H1 (cell line): ENCODE measurements around the gene C1orf174. TPM values are rescaled to one million over a fixed set of nuclear protein-coding genes. Genes with fewer than 3 reads are reported as not detected.

Experiments
- CTCF ChIA-PET: fragments of 300-600 bp; sonication (Branson Sonifier 250); formaldehyde crosslinking; loops from one replicate; lab custom pipeline; 2021; ENCODE audit not compliant: partially characterized antibody; lab: Charles Lee
- POLR2A ChIA-PET: fragments of 300-600 bp; sonication (Branson Sonifier 250); formaldehyde crosslinking; loops from one replicate; lab custom pipeline; 2021; ENCODE audit warnings: inconsistent platforms; ENCODE audit not compliant: partially characterized antibody; lab: Charles Lee
- DNase-seq, 2 experiments: peaks; one replicate each; pipeline versions ENCODE4 v3.0.0 to v3.0.0-alpha.2; 2010 to 2022; ENCODE audit warnings: low spot score in 2 of 2, low read depth in 1 of 2, mixed read lengths in 1 of 2
- FAIRE-seq: peaks from 2 replicates; lab custom pipeline; 2011; peaks lifted over from hg19 to GRCh38; lab: Jason Lieb, UNC
- H2AFZ ChIP-seq: 2 replicates; pipeline ENCODE4 v1.8.1; 2012; ENCODE audit warnings: low read length, inconsistent platforms
- H2AK5ac ChIP-seq: 2 replicates; pipeline ENCODE4 v1.6.1; 2013; ENCODE audit warnings: low read depth, low read length
- H2BK120ac ChIP-seq: replicated peaks from 2 replicates; pipeline ENCODE3; 2013; ENCODE audit warnings: low read depth, low read length, inconsistent platforms
- H2BK12ac ChIP-seq: 2 replicates; pipeline ENCODE4 v1.6.1; 2013; ENCODE audit warnings: low read depth, low read length
- H2BK15ac ChIP-seq: 2 replicates; pipeline ENCODE4 v1.6.1; 2013; ENCODE audit warnings: low read length
- H2BK20ac ChIP-seq: 2 replicates; pipeline ENCODE4 v1.6.1; 2013; ENCODE audit warnings: low read length
- H2BK5ac ChIP-seq: 2 replicates; pipeline ENCODE4 v1.6.1; 2013; ENCODE audit warnings: low read depth, low read length
- H3K14ac ChIP-seq: 2 replicates; pipeline ENCODE4 v1.6.1; 2013; ENCODE audit warnings: inconsistent platforms; ENCODE audit not compliant: insufficient read length
- H3K18ac ChIP-seq: 2 replicates; pipeline ENCODE4 v1.6.1; 2013; ENCODE audit warnings: low read length; ENCODE audit errors: extremely low read depth
- H3K23ac ChIP-seq: 2 replicates; pipeline ENCODE4 v1.6.1; 2013; ENCODE audit warnings: inconsistent platforms; ENCODE audit not compliant: insufficient read length
- H3K23me2 ChIP-seq: 2 replicates; pipeline ENCODE4 v1.6.1; 2013; ENCODE audit warnings: low read depth, low read length
- H3K27ac ChIP-seq: 2 replicates; pipeline ENCODE4 v1.6.1; 2011; ENCODE audit warnings: low read depth, low read length, inconsistent platforms
- H3K27me3 ChIP-seq, 4 experiments: replicated peaks in 1 of 4; 1 replicate in 1 of 4; 2 replicates in 3 of 4; pipeline versions ENCODE4 v1.6.1 to v1.8.1; 2011 to 2013; ENCODE audit warnings: low read length in 3 of 4, mild to moderate bottlenecking in 3 of 4, inconsistent platforms in 2 of 4, mixed read lengths in 2 of 4, moderate library complexity in 1 of 4; ENCODE audit not compliant: control insufficient read depth in 3 of 4, insufficient read depth in 3 of 4; ENCODE audit errors: extremely low read depth in 1 of 4
- H3K36me3 ChIP-seq, 4 experiments: 2 replicates each; pipeline versions ENCODE4 v1.6.1 to v1.8.1; 2011 to 2013; ENCODE audit warnings: mild to moderate bottlenecking in 4 of 4, low read length in 3 of 4, moderate library complexity in 2 of 4, control low read depth in 1 of 4, inconsistent platforms in 1 of 4; ENCODE audit not compliant: insufficient read depth in 4 of 4, control insufficient read depth in 2 of 4
- H3K4ac ChIP-seq: replicated peaks from 2 replicates; pipeline ENCODE3; 2013; ENCODE audit warnings: low read length, low read depth, mixed read lengths, inconsistent platforms; ENCODE audit not compliant: insufficient read length
- H3K4me1 ChIP-seq, 4 experiments: replicated peaks in 1 of 4; 1 replicate in 1 of 4; 2 replicates in 3 of 4; pipeline versions ENCODE4 v1.6.1 to v1.8.1; 2011 to 2013; ENCODE audit warnings: low read length in 3 of 4, inconsistent platforms in 2 of 4, mixed read lengths in 1 of 4; ENCODE audit not compliant: insufficient read depth in 4 of 4, control insufficient read depth in 3 of 4
- H3K4me2 ChIP-seq, 2 experiments: 2 replicates each; pipeline versions ENCODE4 v1.6.1 to v1.8.1; 2011 to 2013; ENCODE audit warnings: low read depth in 2 of 2, low read length in 2 of 2, control low read depth in 1 of 2, inconsistent platforms in 1 of 2, mild to moderate bottlenecking in 1 of 2; ENCODE audit not compliant: insufficient read depth in 1 of 2
- H3K4me3 ChIP-seq, 4 experiments: fragments of 200-600, 300-600 bp in 1 of 4; sonication (generic), shearing (Covaris generic), sonication (Bioruptor Twin) in 1 of 4; 2 replicates each; pipeline versions ENCODE4 v1.5.1 to v1.8.1; 2011 to 2016; ENCODE audit warnings: low read length in 4 of 4, low read depth in 3 of 4, control low read depth in 2 of 4, inconsistent platforms in 2 of 4, mild to moderate bottlenecking in 2 of 4, mixed read lengths in 1 of 4, moderate library complexity in 1 of 4; ENCODE audit not compliant: insufficient read depth in 2 of 4; ENCODE audit errors: extremely low read depth in 1 of 4
- H3K56ac ChIP-seq: replicated peaks from 2 replicates; pipeline ENCODE3; 2013; ENCODE audit warnings: low read depth, mild to moderate bottlenecking, mixed read lengths, low read length, inconsistent platforms; ENCODE audit not compliant: insufficient read length
- H3K79me1 ChIP-seq: 2 replicates; pipeline ENCODE4 v1.6.1; 2013; ENCODE audit warnings: low read depth, low read length, control low read depth
- H3K79me2 ChIP-seq, 2 experiments: 2 replicates each; pipeline versions ENCODE4 v1.6.1 to v1.8.1; 2012 to 2013; ENCODE audit warnings: low read length in 2 of 2, mild to moderate bottlenecking in 2 of 2, inconsistent platforms in 1 of 2; ENCODE audit not compliant: insufficient read depth in 2 of 2, control insufficient read depth in 1 of 2
- H3K9ac ChIP-seq, 4 experiments: replicated peaks in 1 of 4; 1 replicate in 1 of 4; 2 replicates in 3 of 4; pipeline versions ENCODE4 v1.6.1 to v1.8.1; 2011 to 2013; ENCODE audit warnings: low read depth in 3 of 4, low read length in 3 of 4, control low read depth in 2 of 4, mild to moderate bottlenecking in 2 of 4, moderate library complexity in 2 of 4, inconsistent platforms in 1 of 4; ENCODE audit errors: extremely low read depth in 1 of 4
- H3K9me3 ChIP-seq, 2 experiments: 2 replicates each; pipeline versions ENCODE4 v1.6.1 to v1.8.1; 2012 to 2013; ENCODE audit warnings: mild to moderate bottlenecking in 2 of 2, moderate library complexity in 2 of 2, control low read depth in 1 of 2, inconsistent platforms in 1 of 2, low read depth in 1 of 2, low read length in 1 of 2, mixed read lengths in 1 of 2; ENCODE audit not compliant: insufficient read depth in 2 of 2
- H4K20me1 ChIP-seq, 2 experiments: replicated peaks in 1 of 2; 2 replicates each; pipeline versions ENCODE3 to v1.8.1; 2011 to 2013; ENCODE audit warnings: inconsistent platforms in 2 of 2, low read length in 2 of 2, mild to moderate bottlenecking in 1 of 2; ENCODE audit not compliant: insufficient read depth in 2 of 2, control insufficient read depth in 1 of 2
- H4K5ac ChIP-seq: 2 replicates; pipeline ENCODE4 v1.6.1; 2013; ENCODE audit warnings: low read length, low read depth, mixed read lengths, inconsistent platforms; ENCODE audit not compliant: insufficient read length
- H4K8ac ChIP-seq: 2 replicates; pipeline ENCODE4 v1.8.0; 2013; ENCODE audit warnings: mild to moderate bottlenecking, moderate library complexity, low read length, inconsistent platforms; ENCODE audit not compliant: insufficient read depth; ENCODE audit errors: extremely low read depth
- H4K91ac ChIP-seq: replicated peaks from 2 replicates; pipeline ENCODE3; 2013; ENCODE audit warnings: low read length, mixed read lengths, inconsistent platforms; ENCODE audit not compliant: insufficient read length
- BACH1 ChIP-seq: IDR thresholded peaks from 2 replicates; pipeline ENCODE4 v1.6.1; 2012; ENCODE audit warnings: low read length, improper control_type of control experiment
- CEBPB ChIP-seq: IDR thresholded peaks from 2 replicates; pipeline ENCODE4 v1.6.1; 2012; ENCODE audit warnings: low read depth, low read length
- GABPA ChIP-seq: IDR thresholded peaks from 2 replicates; pipeline ENCODE4 v1.6.1; 2011; ENCODE audit warnings: mild to moderate bottlenecking, low read length, moderate library complexity, borderline replicate concordance; ENCODE audit not compliant: insufficient read depth
- KDM5A ChIP-seq: fragments of 200-600 bp; IDR thresholded peaks from 2 replicates; pipeline ENCODE4 v1.7.1; 2012; ENCODE audit warnings: mild to moderate bottlenecking, low read length, inconsistent platforms, mixed read lengths
- NANOG ChIP-seq: IDR thresholded peaks from 2 replicates; pipeline ENCODE4 v1.6.1; 2011; ENCODE audit warnings: low read length, low read depth, mild to moderate bottlenecking, inconsistent platforms; ENCODE audit not compliant: insufficient read depth, poor library complexity, severe bottlenecking
- RAD21 ChIP-seq, 2 experiments: IDR thresholded peaks in 1 of 2; conservative IDR thresholded peaks in 1 of 2; 2 replicates each; pipeline ENCODE4 v1.6.1; 2011; ENCODE audit warnings: low read depth in 2 of 2, low read length in 2 of 2, improper control_type of control experiment in 1 of 2, inconsistent platforms in 1 of 2, mild to moderate bottlenecking in 1 of 2, moderate library complexity in 1 of 2
- SP4 ChIP-seq: IDR thresholded peaks from 2 replicates; pipeline ENCODE4 v1.6.1; 2012; ENCODE audit warnings: low read length, inconsistent platforms
- TAF7 ChIP-seq: optimal IDR thresholded peaks from 2 replicates; pipeline ENCODE3; 2011; ENCODE audit warnings: low read depth, mild to moderate bottlenecking, inconsistent platforms, low read length, moderate library complexity, borderline replicate concordance
- WGBS, 2 experiments: shearing (Covaris generic) in 1 of 2; methylation state at CpG; one replicate each; pipeline versions ENCODE4 v1.1.6 to v1.1.7; 2013 to 2015; ENCODE audit warnings: low lambda C conversion rate in 2 of 2, mixed read lengths in 2 of 2, inconsistent platforms in 1 of 2, low coverage in 1 of 2, missing lambda C conversion rate in 1 of 2; ENCODE audit not compliant: insufficient replicate concordance in 2 of 2, insufficient coverage in 1 of 2, insufficient read length in 1 of 2; ENCODE audit errors: extremely low coverage in 1 of 2, missing lambda C conversion rate in 1 of 2; 5-methylcytosine and 5-hydroxymethylcytosine counted together
- polyA plus RNA-seq, 7 experiments: library from polyadenylated mRNA; depleted of rRNA in 3 of 7; stranded (reverse) in 5 of 7; unstranded in 2 of 7; fragments of >200 nt in 5 of 7; fragments of 200-250 nt in 2 of 7; gene quantifications; 1 replicate in 5 of 7; 2 replicates in 1 of 7; 4 replicates in 1 of 7; pipeline versions ENCODE4 v1.2.1 to v1.2.3, GENCODE V29; 2011 to 2013; ENCODE audit warnings: missing spikeins in 2 of 7, mixed read lengths in 2 of 7
- total RNA-seq: library from RNA; stranded (reverse); fragmentation: NEBNext Ultra II Directional; extraction: Animal tissue kit (Norgen Biotek cat#: 25700); gene quantifications from 2 replicates; pipeline ENCODE4 v1.2.1, GENCODE V29; 2021
- TF ChIP-seq, protein P1 (sequence below): IDR thresholded peaks from 2 replicates; pipeline ENCODE4 v1.6.1; 2011; ENCODE audit warnings: low read depth, mild to moderate bottlenecking, low read length; ENCODE audit not compliant: insufficient read depth

The C1orf174 gene
- total and polyA plus RNA-seq, 2 of the 8 experiments (the other 6 are each of a cell fraction or from before 2014, with no cell fraction given): 28.4 to 32.4 TPM

DNA sequence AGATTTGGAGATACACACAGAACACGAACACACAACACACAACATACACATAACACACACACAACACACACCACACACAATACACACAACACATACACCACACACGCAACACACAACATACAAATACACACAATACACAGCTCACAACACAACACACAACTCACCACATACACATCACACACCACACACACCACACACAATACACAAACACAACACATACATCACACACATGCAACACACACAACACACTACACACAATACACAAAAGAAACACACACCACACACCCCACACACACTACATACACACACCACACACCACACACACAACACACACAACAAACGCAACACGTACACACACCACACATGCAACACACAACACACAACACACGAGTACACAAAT lies 29.1 kb upstream of the C1orf174 start:
- CTCF ChIA-PET: no interaction called here

More for the DNA sequence above, 29.1 kb upstream of the C1orf174 start:
- Histone ChIP-seq H3K4me3 (no peak overlapping the region), H2AK5ac (peak overlapping the region; percentile 82), H3K79me2 (no peaks in the 10 kb centered on the region), H3K23me2 (peaks cover 16% of the 10 kb centered on the region; the same call in 1 of the 2 replicates), H3K36me3 (no peaks in the 10 kb centered on the region; a peak in 1 of 8 replicates), H3K27me3 (peaks cover 0 to 8% (median 0%) of the 10 kb centered on the region in 4 experiments; a peak in 1 of 7 replicates), H2BK15ac (peak overlapping the region; percentile 25), H4K8ac (no peak overlapping the region), H3K4me2 (no peak overlapping the region), H2AFZ (no peak overlapping the region), H2BK5ac (no peak overlapping the region), H3K23ac (no peak overlapping the region), H3K4ac (peak overlapping the region; percentile 29), H4K5ac (no peak overlapping the region), H3K79me1 (peaks cover 4% of the 10 kb centered on the region; the same call in 1 of the 2 replicates), H2BK12ac (peak overlapping the region; percentile 10; the same call in 1 of the 2 replicates), H3K14ac (no peak overlapping the region), H3K56ac (peak overlapping the region; percentile 100), H3K4me1 (peaks cover 0 to 3% (median 0%) of the 10 kb centered on the region in 4 experiments; a peak in 1 of 7 replicates), H4K20me1 (peaks cover 0 to 12% of the 10 kb centered on the region in 2 experiments), H4K91ac (peak overlapping the region; percentile 55), H3K9ac (no peak overlapping the region), H3K27ac (no peak overlapping the region), H2BK120ac (no peak overlapping the region), H3K18ac (no peak overlapping the region), H3K9me3 (peaks cover 0 to 4% of the 10 kb centered on the region in 2 experiments; a peak in 1 of 4 replicates), H2BK20ac (peak overlapping the region; percentile 53; the same call in 1 of the 2 replicates)
- DNase-seq (no peak), FAIRE-seq (no peak)
- WGBS, 2 experiments: 81% methylated on average over 5 of the region's 5 CpGs; no CpG with 5 or more reads in 1 of the 2 experiments
- TF ChIP-seq KDM5A (no peak), GABPA (no peak), BACH1 (no peak), NANOG (no peak), CEBPB (no peak), RAD21 (IDR thresholded peaks at IDR 0.05 in 1 of 2, conservative IDR thresholded peaks at IDR 0.05 in 1 of 2; ENCODE audit: low read depth in 2 of 2, low read length in 2 of 2) (no peak), SP4 (no peak), TAF7 (no peak)
- TF ChIP-seq, protein P1, sequence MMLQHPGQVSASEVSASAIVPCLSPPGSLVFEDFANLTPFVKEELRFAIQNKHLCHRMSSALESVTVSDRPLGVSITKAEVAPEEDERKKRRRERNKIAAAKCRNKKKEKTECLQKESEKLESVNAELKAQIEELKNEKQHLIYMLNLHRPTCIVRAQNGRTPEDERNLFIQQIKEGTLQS: no peak
- POLR2A ChIA-PET: no interaction called here
